Stimulated activated naive B cell treated with anti-CD40 and anti-IgM and Interleukin-4, amounts not matched to agents 10 μg/mL and 1 μg/mL and 100 μg/mL, for 72 hours (primary cell): ENCODE data around the gene SRD5A1.

Experiments
- ATAC-seq, 2 donors: fragments of 150-1000 bp; cut with Tn5 transposase; replicated peaks; 2 replicates each; pipeline ENCODE4 v1.10.0; 2021; ENCODE audit warnings: moderate library complexity in 1 of 2
- DNase-seq: peaks from one replicate; pipeline ENCODE4 v3.0.0; 2021
- H3K27ac Mint-ChIP-seq: one replicate; pipeline ENCODE4 v1.8.0; 2022; ENCODE audit warnings: mild to moderate bottlenecking, mixed read lengths
- H3K27me3 Mint-ChIP-seq, 2 donors: one replicate each; pipeline ENCODE4 v1.8.0; 2022; ENCODE audit warnings: mixed read lengths in 2 of 2
- H3K36me3 Mint-ChIP-seq, 2 donors: one replicate each; pipeline ENCODE4 v1.8.0; 2022; ENCODE audit warnings: mixed read lengths in 2 of 2, mild to moderate bottlenecking in 1 of 2
- H3K4me1 Mint-ChIP-seq, 2 donors: one replicate each; pipeline ENCODE4 v1.8.0; 2022; ENCODE audit warnings: mixed read lengths in 2 of 2, mild to moderate bottlenecking in 1 of 2
- H3K4me3 Mint-ChIP-seq, 2 donors: one replicate each; pipeline ENCODE4 v1.8.0; 2022; ENCODE audit warnings: mild to moderate bottlenecking in 2 of 2, mixed read lengths in 2 of 2, moderate library complexity in 1 of 2
- H3K9me3 Mint-ChIP-seq, 2 donors: one replicate each; pipeline ENCODE4 v1.8.0; 2022; ENCODE audit warnings: mixed read lengths in 2 of 2, mild to moderate bottlenecking in 1 of 2

Gene SRD5A1

GRCh38 chr5:6673963-6674362 is 40.7 kb downstream of the SRD5A1 start:
- Mint-ChIP-seq H3K27ac (no peak overlapping the region), H3K36me3 (peaks cover 47 to 67% of the 10 kb centered on the region in 2 donors), H3K4me3 (no peak overlapping the region), H3K4me1 (peaks cover 2 to 16% of the 10 kb centered on the region in 2 donors), H3K9me3 (peaks cover 5 to 12% of the 10 kb centered on the region in 2 donors), H3K27me3 (no peaks in the 10 kb centered on the region)
- DNase-seq (no peak), ATAC-seq (no peak)

- Mint-ChIP-seq H3K27ac (no peak overlapping the region), H3K36me3 (peaks cover 42 to 62% of the 10 kb centered on the region in 2 donors), H3K4me1 (peaks cover 2 to 16% of the 10 kb centered on the region in 2 donors), H3K4me3 (no peak overlapping the region), H3K27me3 (no peaks in the 10 kb centered on the region), H3K9me3 (peaks cover 5 to 12% of the 10 kb centered on the region in 2 donors)
- no peak for DNase-seq
- no peak for ATAC-seq
Observed at GRCh38 chr5:6674421-6674820, 41.2 kb downstream of the SRD5A1 start.

- DNase-seq = no peak
- no peaks in the 10 kb centered on the region for H3K27me3 Mint-ChIP-seq
Observed at GRCh38 chr5:6674886-6675285, 41.6 kb downstream of the SRD5A1 start.

GRCh38 chr5:6675784-6676491 is 42.7 kb downstream of the SRD5A1 start:
- H3K4me1 Mint-ChIP-seq = peaks cover 2 to 16% of the 10 kb centered on the region in 2 donors
- no peak overlapping the region for H3K4me3 Mint-ChIP-seq
- no peaks in the 10 kb centered on the region for H3K27me3 Mint-ChIP-seq
- peaks cover 2 to 12% of the 10 kb centered on the region in 2 donors for H3K9me3 Mint-ChIP-seq
- peaks cover 29 to 47% of the 10 kb centered on the region in 2 donors for H3K36me3 Mint-ChIP-seq
- peak; percentile 72 to 77 for ATAC-seq
- no peak for DNase-seq
- H3K27ac Mint-ChIP-seq = peak overlapping the region; percentile 60

More at GRCh38 chr5:6674886-6675285, 41.6 kb downstream of the SRD5A1 start:
- peaks cover 37 to 57% of the 10 kb centered on the region in 2 donors for H3K36me3 Mint-ChIP-seq
- no peak overlapping the region for H3K27ac Mint-ChIP-seq
- ATAC-seq = no peak
- peaks cover 5 to 12% of the 10 kb centered on the region in 2 donors for H3K9me3 Mint-ChIP-seq
- peaks cover 2 to 16% of the 10 kb centered on the region in 2 donors for H3K4me1 Mint-ChIP-seq
- no peak overlapping the region for H3K4me3 Mint-ChIP-seq

GRCh38 chr5:6676702-6677101 is 43.5 kb downstream of the SRD5A1 start:
- H3K4me1 Mint-ChIP-seq = peaks cover 2 to 16% of the 10 kb centered on the region in 2 donors
- H3K27me3 Mint-ChIP-seq = peaks cover 4 to 7% of the 10 kb centered on the region in 2 donors
- no peak for ATAC-seq
- peaks cover 4 to 12% of the 10 kb centered on the region in 2 donors for H3K9me3 Mint-ChIP-seq
- no peak for DNase-seq
- peaks cover 22 to 39% of the 10 kb centered on the region in 2 donors for H3K36me3 Mint-ChIP-seq
- peak overlapping the region; percentile 9 for H3K27ac Mint-ChIP-seq
- H3K4me3 Mint-ChIP-seq = no peak overlapping the region

GRCh38 chr5:6678385-6678784 is 45.1 kb downstream of the SRD5A1 start:
- DNase-seq (no peak), ATAC-seq (no peak)
- H3K36me3 Mint-ChIP-seq = peaks cover 21 to 29% of the 10 kb centered on the region in 2 donors
- H3K27me3 Mint-ChIP-seq = peaks cover 10 to 14% of the 10 kb centered on the region in 2 donors
- peaks cover 4 to 12% of the 10 kb centered on the region in 2 donors for H3K9me3 Mint-ChIP-seq
- no peak overlapping the region for H3K4me3 Mint-ChIP-seq
- H3K4me1 Mint-ChIP-seq = peaks cover 2 to 16% of the 10 kb centered on the region in 2 donors
- no peak overlapping the region for H3K27ac Mint-ChIP-seq

GRCh38 chr5:6680922-6681321 is 47.7 kb downstream of the SRD5A1 start:
- no peak overlapping the region for H3K27ac Mint-ChIP-seq
- ATAC-seq = no peak

GRCh38 chr5:6681682-6682081 is 48.4 kb downstream of the SRD5A1 start:
- peaks cover 33 to 42% of the 10 kb centered on the region in 2 donors for H3K27me3 Mint-ChIP-seq
- ATAC-seq = no peak

More at GRCh38 chr5:6680922-6681321, 47.7 kb downstream of the SRD5A1 start:
- Mint-ChIP-seq H3K4me1 (peaks cover 1 to 9% of the 10 kb centered on the region in 2 donors), H3K27me3 (peaks cover 25 to 34% of the 10 kb centered on the region in 2 donors), H3K4me3 (no peak overlapping the region), H3K9me3 (peaks cover 4 to 9% of the 10 kb centered on the region in 2 donors), H3K36me3 (peaks cover 12 to 16% of the 10 kb centered on the region in 2 donors)
- DNase-seq = no peak

GRCh38 chr5:6682239-6682638 is 49.0 kb downstream of the SRD5A1 start:
- Mint-ChIP-seq H3K4me1 (peaks cover 0 to 2% of the 10 kb centered on the region in 2 donors), H3K27ac (no peak overlapping the region)
- ATAC-seq = no peak

More at GRCh38 chr5:6681682-6682081, 48.4 kb downstream of the SRD5A1 start:
- peaks cover 1 to 2% of the 10 kb centered on the region in 2 donors for H3K4me1 Mint-ChIP-seq
- H3K9me3 Mint-ChIP-seq = peaks cover 3 to 4% of the 10 kb centered on the region in 2 donors
- H3K36me3 Mint-ChIP-seq = peaks cover 9% of the 10 kb centered on the region in 2 donors
- no peak overlapping the region for H3K4me3 Mint-ChIP-seq
- no peak for DNase-seq
- H3K27ac Mint-ChIP-seq = no peak overlapping the region

GRCh38 chr5:6683241-6683640 is 50.0 kb downstream of the SRD5A1 start:
- Mint-ChIP-seq H3K4me3 (no peak overlapping the region), H3K9me3 (peaks cover 3 to 5% of the 10 kb centered on the region in 2 donors), H3K4me1 (peaks cover 0 to 5% of the 10 kb centered on the region in 2 donors), H3K36me3 (no peaks in the 10 kb centered on the region), H3K27me3 (peaks cover 44 to 55% of the 10 kb centered on the region in 2 donors), H3K27ac (no peak overlapping the region)
- no peak for ATAC-seq
- DNase-seq = no peak

More at GRCh38 chr5:6682239-6682638, 49.0 kb downstream of the SRD5A1 start:
- Mint-ChIP-seq H3K4me3 (no peak overlapping the region), H3K36me3 (peaks cover 3 to 7% of the 10 kb centered on the region in 2 donors), H3K9me3 (peaks cover 2 to 3% of the 10 kb centered on the region in 2 donors), H3K27me3 (peaks cover 35 to 45% of the 10 kb centered on the region in 2 donors)
- DNase-seq = no peak

- DNase-seq = no peak
- Mint-ChIP-seq H3K27me3 (peaks cover 47 to 57% of the 10 kb centered on the region in 2 donors), H3K9me3 (peaks cover 3 to 5% of the 10 kb centered on the region in 2 donors), H3K4me1 (peaks cover 0 to 5% of the 10 kb centered on the region in 2 donors), H3K4me3 (no peak overlapping the region), H3K36me3 (no peaks in the 10 kb centered on the region), H3K27ac (no peak overlapping the region)
- no peak for ATAC-seq
Observed at GRCh38 chr5:6684075-6684474, 50.8 kb downstream of the SRD5A1 start.

GRCh38 chr5:6686501-6686900 is 53.3 kb downstream of the SRD5A1 start:
- Mint-ChIP-seq H3K4me3 (no peak overlapping the region), H3K4me1 (peaks cover 0 to 5% of the 10 kb centered on the region in 2 donors), H3K9me3 (peaks cover 3 to 5% of the 10 kb centered on the region in 2 donors), H3K36me3 (no peaks in the 10 kb centered on the region), H3K27me3 (peaks cover 62 to 64% of the 10 kb centered on the region in 2 donors), H3K27ac (no peak overlapping the region)
- no peak for DNase-seq
- ATAC-seq = no peak

- no peak for DNase-seq
Observed at GRCh38 chr5:6686915-6687409, 53.7 kb downstream of the SRD5A1 start.

GRCh38 chr5:6687505-6687904 is 54.3 kb downstream of the SRD5A1 start:
- DNase-seq (no peak), ATAC-seq (no peak)
- Mint-ChIP-seq H3K4me3 (peak overlapping the region in 1 of 2 donors; percentile 3), H3K4me1 (peaks cover 0 to 5% of the 10 kb centered on the region in 2 donors), H3K9me3 (peaks cover 3% of the 10 kb centered on the region in 2 donors), H3K27ac (no peak overlapping the region), H3K27me3 (peaks cover 57 to 59% of the 10 kb centered on the region in 2 donors), H3K36me3 (no peaks in the 10 kb centered on the region)

More at GRCh38 chr5:6686915-6687409, 53.7 kb downstream of the SRD5A1 start:
- Mint-ChIP-seq H3K36me3 (no peaks in the 10 kb centered on the region), H3K9me3 (peaks cover 3% of the 10 kb centered on the region in 2 donors), H3K4me1 (peaks cover 0 to 5% of the 10 kb centered on the region in 2 donors), H3K27ac (no peak overlapping the region), H3K27me3 (peaks cover 57 to 60% of the 10 kb centered on the region in 2 donors), H3K4me3 (no peak overlapping the region)
- ATAC-seq = peak; percentile 61 to 67
